Measurements from ENCODE around the gene SHISA5. TPM values are rescaled to one million over a fixed set of nuclear protein-coding genes. Genes with fewer than 3 reads are reported as not detected.

The SHISA5 gene
- total RNA-seq, 1 experiment from 2014 or later, result 226 TPM

DNA sequence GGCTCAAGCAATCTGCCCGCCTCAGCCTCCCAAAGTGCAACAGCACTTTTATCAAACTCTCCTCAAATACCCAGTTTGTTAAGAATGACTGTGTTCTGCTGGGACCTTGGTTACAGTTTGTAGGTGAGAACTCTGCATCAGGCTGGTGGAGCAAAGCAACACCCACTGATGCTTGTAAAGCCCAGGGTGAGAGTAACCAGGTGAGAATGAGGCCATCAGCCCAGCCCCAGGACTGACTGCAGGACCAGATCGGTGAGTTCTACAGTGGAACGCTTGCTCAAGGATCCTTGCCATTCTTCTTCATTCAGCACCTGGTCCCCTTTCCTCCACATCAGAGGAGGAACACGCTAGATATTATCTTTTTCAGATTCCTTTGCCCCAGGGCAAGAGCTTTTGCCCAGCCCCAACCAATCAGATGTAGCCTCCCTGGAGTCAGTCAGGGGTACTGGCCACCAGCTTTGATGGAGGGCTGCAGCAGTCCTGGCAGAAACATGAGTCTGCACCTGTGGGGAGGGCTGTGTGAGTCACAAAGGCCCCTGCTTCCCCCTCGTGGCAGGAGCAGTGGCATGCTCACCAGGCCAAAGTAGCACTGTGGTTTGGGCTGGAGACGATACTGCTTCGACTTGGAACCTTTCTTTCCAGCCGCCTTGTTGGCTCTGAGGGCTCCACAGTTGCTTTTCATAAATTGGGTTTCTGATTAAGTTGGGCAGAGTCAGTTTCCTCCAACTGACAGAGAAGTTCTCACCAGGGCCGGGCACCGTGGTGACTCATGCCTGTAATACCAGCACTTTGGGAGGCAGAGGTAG, 3.5 kb upstream of the SHISA5 start:
- BruUV-seq (replicated peaks), result no TSS peak
- peak; percentile 90 to 93 for DNase-seq
- Histone ChIP-seq H3K9me3 (no peaks in the 10 kb centered on the region), H3K27me3 (replicated peaks; ENCODE audit: control insufficient read depth, insufficient read depth, low read length) (no peaks in the 10 kb centered on the region), H3K4me3 (ENCODE audit: low read depth, low read length) (no peak overlapping the region), H3K4me1 (peaks cover 35% of the 10 kb centered on the region), H3K36me3 (ENCODE audit: control insufficient read depth, insufficient read depth, low read length) (no peaks in the 10 kb centered on the region)
- Mint-ChIP-seq H3K27ac (ENCODE audit: unreplicated experiment) (peak overlapping the region; percentile 67), H3K4me1 (ENCODE audit: low read depth, unreplicated experiment) (peaks cover 14% of the 10 kb centered on the region), H3K36me3 (ENCODE audit: insufficient read depth, unreplicated experiment) (peaks cover 6% of the 10 kb centered on the region), H3K9me3 (ENCODE audit: unreplicated experiment) (no peaks in the 10 kb centered on the region), H3K27me3 (ENCODE audit: insufficient read depth, unreplicated experiment) (no peaks in the 10 kb centered on the region), H3K4me3 (ENCODE audit: unreplicated experiment) (peak overlapping the region; percentile 7)
- intact Hi-C loops (cut with micrococcal nuclease; ENCODE audit: unreplicated experiment), result loop anchor here (1.0 kb wide), 3 partner anchors 34 to 51 kb away; no protein-coding TSS in a partner anchor
- TF ChIP-seq, protein P1, sequence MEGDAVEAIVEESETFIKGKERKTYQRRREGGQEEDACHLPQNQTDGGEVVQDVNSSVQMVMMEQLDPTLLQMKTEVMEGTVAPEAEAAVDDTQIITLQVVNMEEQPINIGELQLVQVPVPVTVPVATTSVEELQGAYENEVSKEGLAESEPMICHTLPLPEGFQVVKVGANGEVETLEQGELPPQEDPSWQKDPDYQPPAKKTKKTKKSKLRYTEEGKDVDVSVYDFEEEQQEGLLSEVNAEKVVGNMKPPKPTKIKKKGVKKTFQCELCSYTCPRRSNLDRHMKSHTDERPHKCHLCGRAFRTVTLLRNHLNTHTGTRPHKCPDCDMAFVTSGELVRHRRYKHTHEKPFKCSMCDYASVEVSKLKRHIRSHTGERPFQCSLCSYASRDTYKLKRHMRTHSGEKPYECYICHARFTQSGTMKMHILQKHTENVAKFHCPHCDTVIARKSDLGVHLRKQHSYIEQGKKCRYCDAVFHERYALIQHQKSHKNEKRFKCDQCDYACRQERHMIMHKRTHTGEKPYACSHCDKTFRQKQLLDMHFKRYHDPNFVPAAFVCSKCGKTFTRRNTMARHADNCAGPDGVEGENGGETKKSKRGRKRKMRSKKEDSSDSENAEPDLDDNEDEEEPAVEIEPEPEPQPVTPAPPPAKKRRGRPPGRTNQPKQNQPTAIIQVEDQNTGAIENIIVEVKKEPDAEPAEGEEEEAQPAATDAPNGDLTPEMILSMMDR (IDR thresholded peaks at IDR 0.05; ENCODE audit: insufficient read depth in 1 of 2, low read depth in 1 of 2, low read length in 1 of 2, severe bottlenecking in 1 of 2, unreplicated experiment in 1 of 2), result peak; percentile 81 to 91
- ChIA-PET POLR2A (interaction anchor here (0.6 to 1.1 kb wide), 4 partner anchors 34 to 413 kb away, joined by 4 to 16 read pairs (median 6); partner anchors contain the start of genes ATRIP, CCDC51 and TMA7), CTCF (interaction anchor here (0.6 to 4.1 kb wide), 9 partner anchors 34 to 107 kb away, joined by 3 to 77 read pairs (median 6); partner anchors contain the start of genes CCDC51 and TMA7)

- Mint-ChIP-seq H3K4me3 (ENCODE audit: unreplicated experiment) (no peak overlapping the region), H3K27ac (ENCODE audit: unreplicated experiment) (peak overlapping the region; percentile 24), H3K4me1 (ENCODE audit: low read depth, unreplicated experiment) (peaks cover 23% of the 10 kb centered on the region), H3K36me3 (ENCODE audit: insufficient read depth, unreplicated experiment) (peaks cover 6% of the 10 kb centered on the region), H3K27me3 (ENCODE audit: insufficient read depth, unreplicated experiment) (no peaks in the 10 kb centered on the region), H3K9me3 (ENCODE audit: unreplicated experiment) (no peaks in the 10 kb centered on the region)
- H3K4me3 ChIP-seq (ENCODE audit: low read depth, low read length), result no peak overlapping the region
- DNase-seq, result no peak
- intact Hi-C loops (cut with micrococcal nuclease; ENCODE audit: unreplicated experiment), result no loop called here
- TF ChIP-seq, protein P1 (IDR thresholded peaks at IDR 0.05; ENCODE audit: insufficient read depth in 1 of 2, low read depth in 1 of 2, low read length in 1 of 2, severe bottlenecking in 1 of 2, unreplicated experiment in 1 of 2), result no peak
- CTCF ChIA-PET, result interaction anchor here (4.1 kb wide), 1 partner anchor 33 kb away, joined by 77 read pairs; no protein-coding TSS in a partner anchor
- H3K4me1 ChIP-seq, result peaks cover 35% of the 10 kb centered on the region
- H3K9me3 ChIP-seq, result no peaks in the 10 kb centered on the region
- H3K27me3 ChIP-seq (replicated peaks; ENCODE audit: control insufficient read depth, insufficient read depth, low read length), result no peaks in the 10 kb centered on the region
- POLR2A ChIA-PET, result no interaction called here
- BruUV-seq (replicated peaks), result no TSS peak
- no peaks in the 10 kb centered on the region for H3K36me3 ChIP-seq (ENCODE audit: control insufficient read depth, insufficient read depth, low read length)
Measured at GRCh38 chr3:48505968-48506504, 2.1 kb upstream of the SHISA5 start.

GRCh38 chr3:48505146-48505545, 1.2 kb upstream of the SHISA5 start:
- TF ChIP-seq, protein P1 (IDR thresholded peaks at IDR 0.05; ENCODE audit: insufficient read depth in 1 of 2, low read depth in 1 of 2, low read length in 1 of 2, severe bottlenecking in 1 of 2, unreplicated experiment in 1 of 2), result no peak
- Histone ChIP-seq H3K27me3 (replicated peaks; ENCODE audit: control insufficient read depth, insufficient read depth, low read length) (no peaks in the 10 kb centered on the region), H3K4me1 (peaks cover 35% of the 10 kb centered on the region), H3K4me3 (ENCODE audit: low read depth, low read length) (no peak overlapping the region), H3K36me3 (ENCODE audit: control insufficient read depth, insufficient read depth, low read length) (no peaks in the 10 kb centered on the region), H3K9me3 (no peaks in the 10 kb centered on the region)
- H3K27ac Mint-ChIP-seq (ENCODE audit: unreplicated experiment), result no peak overlapping the region
- H3K9me3 Mint-ChIP-seq (ENCODE audit: unreplicated experiment), result no peaks in the 10 kb centered on the region
- ChIA-PET POLR2A (no interaction called here), CTCF (interaction anchor here (0.9 to 4.1 kb wide), 3 partner anchors 32 to 159 kb away, joined by 3 to 77 read pairs (median 14); no protein-coding TSS in a partner anchor)
- H3K27me3 Mint-ChIP-seq (ENCODE audit: insufficient read depth, unreplicated experiment), result no peaks in the 10 kb centered on the region
- H3K4me3 Mint-ChIP-seq (ENCODE audit: unreplicated experiment), result peak overlapping the region; percentile 74
- no peak for DNase-seq
- H3K4me1 Mint-ChIP-seq (ENCODE audit: low read depth, unreplicated experiment), result peaks cover 23% of the 10 kb centered on the region
- intact Hi-C loops (cut with micrococcal nuclease; ENCODE audit: unreplicated experiment), result no loop called here
- H3K36me3 Mint-ChIP-seq (ENCODE audit: insufficient read depth, unreplicated experiment), result peaks cover 6% of the 10 kb centered on the region
- no TSS peak for BruUV-seq (replicated peaks)
